ENCODE measurements around the gene ALAD. TPM values are rescaled to one million over a fixed set of nuclear protein-coding genes. Genes with fewer than 3 reads are reported as not detected.

ALAD gene
- total and polyA plus RNA-seq, 4 donors = 40.2 to 258 (median 74.2) TPM

GRCh38 chr9:113403646-113404045 is 2.6 kb upstream of the ALAD start:
- H3K36me3 ChIP-seq (ENCODE audit: control insufficient read depth in 4 of 4, insufficient read depth in 3 of 4, low read depth in 1 of 4, low read length in 3 of 4) = peaks cover 0 to 10% (median 3%) of the 10 kb centered on the region in 4 donors
- TF ChIP-seq, protein P1, sequence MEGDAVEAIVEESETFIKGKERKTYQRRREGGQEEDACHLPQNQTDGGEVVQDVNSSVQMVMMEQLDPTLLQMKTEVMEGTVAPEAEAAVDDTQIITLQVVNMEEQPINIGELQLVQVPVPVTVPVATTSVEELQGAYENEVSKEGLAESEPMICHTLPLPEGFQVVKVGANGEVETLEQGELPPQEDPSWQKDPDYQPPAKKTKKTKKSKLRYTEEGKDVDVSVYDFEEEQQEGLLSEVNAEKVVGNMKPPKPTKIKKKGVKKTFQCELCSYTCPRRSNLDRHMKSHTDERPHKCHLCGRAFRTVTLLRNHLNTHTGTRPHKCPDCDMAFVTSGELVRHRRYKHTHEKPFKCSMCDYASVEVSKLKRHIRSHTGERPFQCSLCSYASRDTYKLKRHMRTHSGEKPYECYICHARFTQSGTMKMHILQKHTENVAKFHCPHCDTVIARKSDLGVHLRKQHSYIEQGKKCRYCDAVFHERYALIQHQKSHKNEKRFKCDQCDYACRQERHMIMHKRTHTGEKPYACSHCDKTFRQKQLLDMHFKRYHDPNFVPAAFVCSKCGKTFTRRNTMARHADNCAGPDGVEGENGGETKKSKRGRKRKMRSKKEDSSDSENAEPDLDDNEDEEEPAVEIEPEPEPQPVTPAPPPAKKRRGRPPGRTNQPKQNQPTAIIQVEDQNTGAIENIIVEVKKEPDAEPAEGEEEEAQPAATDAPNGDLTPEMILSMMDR (IDR thresholded peaks at IDR 0.05; ENCODE audit: low read depth, low read length, missing input control) = no peak
- no peak for TF ChIP-seq RXRA (IDR thresholded peaks at IDR 0.05)
- TF ChIP-seq EGR1 (IDR thresholded peaks at IDR 0.05; ENCODE audit: low read depth in 2 of 2) = no peak
- no peak for TF ChIP-seq FOXA1 (IDR thresholded peaks at IDR 0.05)
- TF ChIP-seq, protein P2, sequence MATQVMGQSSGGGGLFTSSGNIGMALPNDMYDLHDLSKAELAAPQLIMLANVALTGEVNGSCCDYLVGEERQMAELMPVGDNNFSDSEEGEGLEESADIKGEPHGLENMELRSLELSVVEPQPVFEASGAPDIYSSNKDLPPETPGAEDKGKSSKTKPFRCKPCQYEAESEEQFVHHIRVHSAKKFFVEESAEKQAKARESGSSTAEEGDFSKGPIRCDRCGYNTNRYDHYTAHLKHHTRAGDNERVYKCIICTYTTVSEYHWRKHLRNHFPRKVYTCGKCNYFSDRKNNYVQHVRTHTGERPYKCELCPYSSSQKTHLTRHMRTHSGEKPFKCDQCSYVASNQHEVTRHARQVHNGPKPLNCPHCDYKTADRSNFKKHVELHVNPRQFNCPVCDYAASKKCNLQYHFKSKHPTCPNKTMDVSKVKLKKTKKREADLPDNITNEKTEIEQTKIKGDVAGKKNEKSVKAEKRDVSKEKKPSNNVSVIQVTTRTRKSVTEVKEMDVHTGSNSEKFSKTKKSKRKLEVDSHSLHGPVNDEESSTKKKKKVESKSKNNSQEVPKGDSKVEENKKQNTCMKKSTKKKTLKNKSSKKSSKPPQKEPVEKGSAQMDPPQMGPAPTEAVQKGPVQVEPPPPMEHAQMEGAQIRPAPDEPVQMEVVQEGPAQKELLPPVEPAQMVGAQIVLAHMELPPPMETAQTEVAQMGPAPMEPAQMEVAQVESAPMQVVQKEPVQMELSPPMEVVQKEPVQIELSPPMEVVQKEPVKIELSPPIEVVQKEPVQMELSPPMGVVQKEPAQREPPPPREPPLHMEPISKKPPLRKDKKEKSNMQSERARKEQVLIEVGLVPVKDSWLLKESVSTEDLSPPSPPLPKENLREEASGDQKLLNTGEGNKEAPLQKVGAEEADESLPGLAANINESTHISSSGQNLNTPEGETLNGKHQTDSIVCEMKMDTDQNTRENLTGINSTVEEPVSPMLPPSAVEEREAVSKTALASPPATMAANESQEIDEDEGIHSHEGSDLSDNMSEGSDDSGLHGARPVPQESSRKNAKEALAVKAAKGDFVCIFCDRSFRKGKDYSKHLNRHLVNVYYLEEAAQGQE (IDR thresholded peaks at IDR 0.05) = no peak
- no peak for TF ChIP-seq YY1 (IDR thresholded peaks at IDR 0.05)
- TF ChIP-seq NR2F2 (IDR thresholded peaks at IDR 0.05) = no peak
- no peak for TF ChIP-seq FOXA2 (IDR thresholded peaks at IDR 0.05)
- TF ChIP-seq, protein P3, sequence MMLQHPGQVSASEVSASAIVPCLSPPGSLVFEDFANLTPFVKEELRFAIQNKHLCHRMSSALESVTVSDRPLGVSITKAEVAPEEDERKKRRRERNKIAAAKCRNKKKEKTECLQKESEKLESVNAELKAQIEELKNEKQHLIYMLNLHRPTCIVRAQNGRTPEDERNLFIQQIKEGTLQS (IDR thresholded peaks at IDR 0.05) = no peak
- no peak for TF ChIP-seq HNF4G (IDR thresholded peaks at IDR 0.05)
- TF ChIP-seq, protein P4, sequence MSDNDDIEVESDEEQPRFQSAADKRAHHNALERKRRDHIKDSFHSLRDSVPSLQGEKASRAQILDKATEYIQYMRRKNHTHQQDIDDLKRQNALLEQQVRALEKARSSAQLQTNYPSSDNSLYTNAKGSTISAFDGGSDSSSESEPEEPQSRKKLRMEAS (IDR thresholded peaks at IDR 0.05) = no peak
- TF ChIP-seq, protein P5, sequence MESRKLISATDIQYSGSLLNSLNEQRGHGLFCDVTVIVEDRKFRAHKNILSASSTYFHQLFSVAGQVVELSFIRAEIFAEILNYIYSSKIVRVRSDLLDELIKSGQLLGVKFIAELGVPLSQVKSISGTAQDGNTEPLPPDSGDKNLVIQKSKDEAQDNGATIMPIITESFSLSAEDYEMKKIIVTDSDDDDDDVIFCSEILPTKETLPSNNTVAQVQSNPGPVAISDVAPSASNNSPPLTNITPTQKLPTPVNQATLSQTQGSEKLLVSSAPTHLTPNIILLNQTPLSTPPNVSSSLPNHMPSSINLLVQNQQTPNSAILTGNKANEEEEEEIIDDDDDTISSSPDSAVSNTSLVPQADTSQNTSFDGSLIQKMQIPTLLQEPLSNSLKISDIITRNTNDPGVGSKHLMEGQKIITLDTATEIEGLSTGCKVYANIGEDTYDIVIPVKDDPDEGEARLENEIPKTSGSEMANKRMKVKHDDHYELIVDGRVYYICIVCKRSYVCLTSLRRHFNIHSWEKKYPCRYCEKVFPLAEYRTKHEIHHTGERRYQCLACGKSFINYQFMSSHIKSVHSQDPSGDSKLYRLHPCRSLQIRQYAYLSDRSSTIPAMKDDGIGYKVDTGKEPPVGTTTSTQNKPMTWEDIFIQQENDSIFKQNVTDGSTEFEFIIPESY (IDR thresholded peaks at IDR 0.05) = no peak
- peak in 1 of 2 donors; percentile 30 for TF ChIP-seq HNF4A (conservative IDR thresholded peaks at IDR 0.05)
- TF ChIP-seq TAF1 (conservative IDR thresholded peaks at IDR 0.05) = no peak
- TF ChIP-seq GABPA (IDR thresholded peaks at IDR 0.05 in 1 of 2, conservative IDR thresholded peaks at IDR 0.05 in 1 of 2) = no peak
- peak in 1 of 2 donors; percentile 26 for TF ChIP-seq RAD21 (IDR thresholded peaks at IDR 0.05)
- TF ChIP-seq JUND (IDR thresholded peaks at IDR 0.05) = no peak
- no peak for TF ChIP-seq SP1 (IDR thresholded peaks at IDR 0.05)
- no peaks in the 10 kb centered on the region for H3K27me3 ChIP-seq (ENCODE audit: control insufficient read depth in 4 of 4, insufficient read depth in 4 of 4, low read length in 3 of 4)
- H3K9me3 ChIP-seq (ENCODE audit: control insufficient read depth in 4 of 4, low read length in 3 of 4) = no peaks in the 10 kb centered on the region
- H3K27ac ChIP-seq (ENCODE audit: low read depth in 1 of 2, low read length in 2 of 2) = no peak overlapping the region
- DNase-seq (ENCODE audit: low spot score) = no peak
- peaks cover 5 to 44% (median 32%) of the 10 kb centered on the region in 4 donors for H3K4me1 ChIP-seq (ENCODE audit: control insufficient read depth in 4 of 4, insufficient read depth in 4 of 4, low read length in 3 of 4)
- peak overlapping the region in 1 of 2 donors; percentile 31 for H3K9ac ChIP-seq (ENCODE audit: low read depth in 1 of 2, low read length in 2 of 2)
- no peak overlapping the region for H3K4me3 ChIP-seq (ENCODE audit: low read depth in 1 of 3, low read length in 3 of 3)
- WGBS = 57% methylated on average over 2 of the region's 2 CpGs
